ENCODE data around the gene TENM4.

TENM4 gene

GRCh38 chr11:79418241-79418640 lies 22.6 kb downstream of the TENM4 start:
- DNase-seq (ENCODE audit: low read depth): no peak

DNA sequence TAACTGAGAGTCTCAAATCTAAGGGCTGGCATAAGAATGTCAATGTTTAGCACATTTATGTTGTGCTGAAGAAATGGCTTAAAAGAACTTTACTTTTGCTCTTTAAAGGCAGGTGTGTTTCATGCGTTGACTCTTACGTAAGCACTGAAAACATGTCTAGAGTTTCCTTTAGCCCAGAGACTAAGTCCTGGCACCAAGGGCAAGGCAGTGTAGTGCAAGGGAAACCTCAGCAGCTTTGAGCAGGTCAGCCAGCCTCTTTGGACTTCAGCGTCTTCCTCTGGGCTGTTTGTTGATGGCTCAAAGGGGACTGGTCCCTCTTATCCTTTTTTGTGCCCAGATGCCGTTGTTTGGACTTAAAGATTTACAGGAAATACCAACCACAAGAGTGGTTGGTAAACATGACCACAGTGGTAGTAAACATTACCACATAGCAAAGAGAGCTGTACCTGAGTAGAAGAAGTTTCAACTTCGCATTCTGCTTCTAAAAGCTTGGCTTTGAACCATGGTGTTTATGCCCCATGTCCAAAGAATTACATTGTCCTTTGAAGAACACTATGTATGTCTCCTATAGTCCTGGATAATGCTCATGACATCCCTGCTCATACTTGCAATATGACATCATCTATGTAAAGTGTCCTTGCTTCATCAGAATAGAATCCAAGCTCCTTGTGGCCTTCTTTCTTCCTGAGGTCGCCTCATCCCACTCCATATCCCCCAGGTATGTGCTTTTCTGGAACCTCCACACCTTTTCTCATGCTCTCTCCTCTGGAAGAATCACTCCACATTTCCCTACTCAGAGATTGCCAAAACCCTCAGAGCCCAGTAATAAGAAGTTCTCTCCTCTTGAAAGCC lies 23.5 kb downstream of the TENM4 start:
- no peak for DNase-seq (ENCODE audit: low read depth)

DNA sequence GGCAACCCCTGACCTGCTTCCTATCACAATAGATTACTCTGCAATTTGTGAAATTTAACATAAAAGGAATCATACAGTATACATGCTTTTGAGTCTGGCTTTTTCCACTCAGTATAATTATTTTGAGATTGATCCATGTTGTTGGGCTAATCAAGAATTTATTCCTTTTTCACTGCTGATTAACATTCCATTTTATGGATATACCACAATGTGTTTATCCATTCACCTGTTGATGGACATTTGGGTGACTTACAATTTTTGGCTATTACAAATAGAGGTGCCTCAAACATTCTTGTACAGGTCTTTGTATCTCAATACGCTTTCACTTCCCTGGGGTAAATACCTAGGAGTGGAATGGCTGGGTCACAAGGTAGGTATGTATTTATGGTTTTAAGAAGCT lies 24.9 kb downstream of the TENM4 start:
- no peak for DNase-seq (ENCODE audit: low read depth)

- no peak for DNase-seq (ENCODE audit: low read depth)
Measured at GRCh38 chr11:79415411-79415810, 25.4 kb downstream of the TENM4 start.

DNA sequence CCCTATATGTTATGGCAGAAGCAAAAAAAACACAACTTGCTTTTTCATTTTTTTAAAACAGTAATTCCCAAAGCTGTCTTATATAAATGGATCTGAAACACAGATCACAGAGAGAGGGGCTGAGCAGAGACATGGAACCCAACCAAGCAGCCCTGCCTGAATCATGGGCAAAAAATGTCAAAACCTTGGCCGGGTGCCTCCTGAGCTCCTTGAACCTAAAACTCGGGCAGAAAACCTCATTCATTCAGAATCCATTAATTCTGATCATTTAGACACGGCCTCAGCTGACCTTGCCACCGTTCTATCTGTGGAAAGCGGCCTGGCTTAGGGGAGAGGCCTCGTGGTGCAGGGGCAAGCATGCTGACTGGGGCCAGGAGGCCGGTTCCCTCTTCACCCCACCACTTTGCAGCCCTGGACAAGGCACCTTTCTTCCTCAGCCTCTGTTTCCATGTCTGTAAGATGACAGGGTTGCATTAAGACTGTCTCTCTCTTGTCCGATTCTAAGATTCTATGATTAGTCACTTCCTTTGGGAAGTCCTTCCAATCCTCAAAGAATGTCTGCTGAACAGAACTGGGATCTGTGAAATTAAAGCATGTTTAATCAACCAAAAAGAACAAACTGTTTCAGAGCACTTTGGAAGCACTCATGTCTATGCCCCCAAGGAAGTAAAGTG lies 26.0 kb downstream of the TENM4 start:
- DNase-seq (ENCODE audit: low read depth): peak; percentile 46

GRCh38 chr11:79414041-79414440 lies 26.8 kb downstream of the TENM4 start:
- no peak for DNase-seq (ENCODE audit: low read depth)

DNA sequence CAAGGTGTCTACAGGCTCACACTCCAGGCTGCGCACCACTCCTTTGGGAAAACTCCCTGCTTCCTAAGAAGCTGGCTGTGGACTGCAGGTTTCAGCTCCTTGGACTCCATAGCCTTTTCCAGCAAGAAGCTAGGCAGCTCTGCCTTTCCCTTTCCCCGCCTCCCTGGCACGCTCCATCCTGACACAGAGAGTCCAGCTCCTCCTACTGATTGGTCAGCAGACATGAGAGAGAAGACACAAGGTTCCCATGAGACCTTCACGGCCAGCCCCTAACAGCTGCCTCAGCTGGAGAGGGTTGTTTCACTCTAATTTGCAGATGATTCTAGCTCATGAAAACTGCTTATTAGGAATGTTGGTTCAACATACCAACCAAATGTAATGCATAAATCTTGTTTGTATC lies 27.6 kb downstream of the TENM4 start:
- no peak for DNase-seq (ENCODE audit: low read depth)

DNA sequence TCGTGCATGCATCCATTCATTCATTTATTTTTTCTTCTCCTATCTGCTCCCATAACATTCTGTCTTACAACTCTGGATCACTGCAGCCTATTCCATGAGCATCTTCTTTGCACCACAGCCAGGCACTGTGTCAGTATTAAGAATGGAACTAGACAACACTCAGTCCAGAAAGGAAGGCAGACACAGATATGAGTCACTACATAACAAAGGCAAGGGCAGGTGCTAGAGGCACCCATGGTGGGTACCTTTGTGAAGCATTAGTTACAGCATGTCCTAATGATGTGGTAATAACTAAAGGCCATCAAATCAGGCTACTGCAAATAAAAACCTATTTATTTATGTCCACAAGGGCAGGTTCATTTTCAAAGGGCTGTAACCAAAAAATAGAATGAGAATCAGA lies 28.1 kb downstream of the TENM4 start:
- no peak for DNase-seq (ENCODE audit: low read depth)

DNA sequence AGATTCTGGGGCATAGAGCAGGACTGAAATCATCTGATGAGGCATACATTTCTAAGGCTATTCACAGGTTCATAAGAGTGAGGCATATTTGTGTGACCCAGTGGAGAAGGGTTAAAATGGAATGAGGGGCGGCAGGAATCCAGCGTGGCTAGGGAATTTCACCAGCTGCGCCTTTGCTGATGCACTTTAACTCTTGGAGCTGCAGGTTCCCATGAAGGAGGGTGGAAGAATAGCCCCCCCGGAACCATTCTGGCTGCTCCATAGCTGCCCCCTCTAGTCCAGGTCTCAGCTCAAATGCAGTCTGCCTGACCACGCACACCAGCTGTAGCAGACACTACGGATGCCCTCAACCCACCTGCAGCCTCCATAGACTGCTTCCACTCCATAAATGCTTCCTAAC lies 31.5 kb downstream of the TENM4 start:
- no peak for DNase-seq (ENCODE audit: low read depth)

DNA sequence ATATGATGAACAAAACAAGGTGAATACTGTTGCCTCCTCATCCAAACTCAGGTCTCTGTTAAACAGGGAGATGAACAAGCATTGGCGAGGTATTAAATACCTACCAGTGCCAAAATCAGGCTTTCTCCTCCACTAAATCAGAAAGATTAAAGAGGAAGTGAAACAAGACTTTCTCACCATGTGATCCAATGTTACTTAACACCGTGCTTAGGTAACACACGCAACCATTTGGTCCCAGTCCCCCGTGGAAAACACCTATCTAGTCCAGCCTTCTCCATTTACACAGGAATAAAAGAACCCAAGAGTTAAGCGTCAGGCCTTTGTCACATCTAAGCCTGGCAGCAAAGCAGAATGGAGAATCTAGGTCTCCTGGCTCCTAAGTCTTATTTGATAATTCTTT lies 34.5 kb downstream of the TENM4 start:
- no peak for DNase-seq (ENCODE audit: low read depth)

- no peak for DNase-seq (ENCODE audit: low read depth)
Measured at GRCh38 chr11:79404806-79405205, 36.0 kb downstream of the TENM4 start.

DNA sequence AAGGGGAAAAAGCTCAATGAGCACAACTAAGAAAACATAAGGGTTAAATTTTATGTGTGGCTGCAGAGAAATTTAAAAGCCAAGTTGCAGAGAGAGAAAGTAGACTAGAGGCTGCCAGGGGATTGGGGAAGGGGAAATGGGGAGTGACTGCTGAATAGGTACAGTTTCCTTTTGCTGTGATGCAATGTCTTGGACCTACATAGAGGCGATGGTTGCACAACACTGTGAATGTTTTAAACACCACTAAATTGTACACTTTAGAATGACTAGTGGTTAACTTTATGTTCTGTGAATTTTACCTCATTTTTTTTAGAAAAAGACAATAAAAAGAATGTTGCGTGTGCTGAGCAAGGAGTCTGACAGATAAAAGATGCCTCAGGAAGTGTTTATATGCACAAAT lies 36.5 kb downstream of the TENM4 start:
- no peak for DNase-seq (ENCODE audit: low read depth)

DNA sequence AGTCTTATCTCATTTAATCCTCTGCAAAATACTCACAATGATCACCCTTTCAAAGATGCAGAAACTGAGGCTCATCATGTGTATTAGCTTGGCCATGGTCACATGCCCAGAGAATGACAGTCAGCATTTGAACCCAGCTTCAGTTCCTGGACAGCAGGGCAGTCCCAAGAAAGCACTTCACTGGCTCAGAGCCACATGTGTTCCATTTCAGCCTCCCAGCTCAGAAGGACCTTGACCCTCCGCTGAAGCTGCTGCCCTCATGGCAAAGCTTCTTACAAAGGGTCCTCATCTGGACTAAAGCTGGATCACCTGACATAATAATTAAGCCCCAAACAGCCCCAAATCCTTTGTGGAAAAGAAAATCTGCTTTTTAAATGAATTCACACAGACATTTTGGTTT lies 37.0 kb downstream of the TENM4 start:
- DNase-seq (ENCODE audit: low read depth): no peak

GRCh38 chr11:79402912-79403311 lies 37.9 kb downstream of the TENM4 start:
- DNase-seq (ENCODE audit: low read depth): no peak

GRCh38 chr11:79400717-79401330 lies 40.0 kb downstream of the TENM4 start:
- no peak for DNase-seq (ENCODE audit: low read depth)

- DNase-seq (ENCODE audit: low read depth): no peak
Measured at GRCh38 chr11:79400206-79400605, 40.6 kb downstream of the TENM4 start.

- DNase-seq (ENCODE audit: low read depth): peak; percentile 25
Measured at GRCh38 chr11:79397252-79397651, 43.6 kb downstream of the TENM4 start.

GRCh38 chr11:79396674-79397073 lies 44.2 kb downstream of the TENM4 start:
- DNase-seq (ENCODE audit: low read depth): no peak

DNA sequence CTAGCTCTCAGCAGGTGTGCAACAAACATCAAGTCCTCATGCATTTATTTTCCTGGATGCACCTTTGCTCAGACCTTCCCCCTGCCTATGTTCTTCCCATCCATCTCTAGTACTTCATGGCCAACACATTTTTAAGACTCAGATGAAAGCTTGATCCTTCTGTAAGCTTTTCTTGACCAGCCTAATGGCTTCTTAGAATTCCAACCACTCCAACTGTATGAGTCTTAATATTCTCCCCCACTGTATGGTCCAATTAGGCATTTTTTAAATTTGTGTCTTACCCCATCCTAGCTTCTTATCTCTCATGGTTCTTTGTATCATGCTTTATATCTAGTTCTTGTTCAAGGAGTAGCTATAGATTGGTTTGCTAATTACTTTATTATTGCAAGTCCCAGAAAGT lies 44.8 kb downstream of the TENM4 start:
- DNase-seq (ENCODE audit: low read depth): no peak

GRCh38 chr11:79393362-79394043 lies 47.3 kb downstream of the TENM4 start:
- DNase-seq (ENCODE audit: low read depth): no peak

- DNase-seq (ENCODE audit: low read depth): no peak
Measured at GRCh38 chr11:79392161-79392560, 48.7 kb downstream of the TENM4 start.

DNA sequence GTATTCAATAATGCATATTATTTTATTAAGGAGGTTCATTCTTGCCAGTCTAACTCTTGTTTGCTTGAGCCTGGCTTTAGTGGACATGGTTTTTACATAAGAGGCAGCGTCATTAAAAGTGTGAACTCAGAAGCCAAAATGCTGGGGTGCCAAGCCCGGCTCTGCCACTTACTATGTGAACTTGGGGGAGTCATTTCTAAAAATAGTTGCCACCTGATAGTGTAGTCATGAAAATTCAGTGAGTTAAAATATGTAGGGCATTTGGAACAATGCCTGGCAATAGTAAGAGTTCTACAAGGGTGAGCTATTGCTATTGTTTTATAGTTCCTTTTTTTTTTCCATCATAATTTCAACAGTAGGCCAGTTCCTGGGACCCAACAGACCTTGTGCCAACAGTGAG lies 49.9 kb downstream of the TENM4 start:
- DNase-seq (ENCODE audit: low read depth): no peak

DNA sequence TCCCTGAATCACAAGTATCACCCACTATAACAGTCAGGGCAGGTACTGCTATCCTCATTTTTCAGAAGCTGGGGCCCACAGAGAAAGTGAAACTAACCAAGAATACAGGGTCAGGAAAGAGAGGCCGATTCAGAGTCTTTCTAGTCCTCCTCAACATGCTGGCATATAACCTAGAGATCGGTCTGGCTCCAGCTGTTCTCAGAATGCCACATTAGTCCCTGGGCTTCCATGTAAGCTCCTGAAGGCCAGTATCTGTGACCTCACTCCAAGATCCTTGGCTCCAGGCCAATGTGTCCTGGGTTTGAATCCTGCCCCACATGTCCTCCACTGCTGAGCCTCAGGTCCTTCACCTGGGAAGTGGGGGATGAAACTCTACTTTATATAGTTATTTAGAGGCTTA lies 50.4 kb downstream of the TENM4 start:
- DNase-seq (ENCODE audit: low read depth): no peak
